SJSA1 (cell line): ENCODE data around the gene SLIT3. TPM values are rescaled to one million over a fixed set of nuclear protein-coding genes. Genes with fewer than 3 reads are reported as not detected.
A peak's percentile ranks its signal among the peaks of the same experiment; 100 is the strongest.

ENCODE experiments used
- DNase-seq, 2 experiments: peaks; one replicate each; pipeline ENCODE4 v3.0.0-alpha.2; 2015 to 2020; ENCODE audit warnings: low spot score in 2 of 2, low read depth in 1 of 2
- H3K27ac ChIP-seq: fragments of 250-450 bp; sonication (Bioruptor Pico); 2 replicates; pipeline ENCODE4 v1.5.1; 2020; ENCODE audit warnings: mild to moderate bottlenecking, moderate library complexity
- H3K27me3 ChIP-seq: fragments of 250-450 bp; sonication (Bioruptor Pico); replicated peaks from 2 replicates; pipeline ENCODE4 v1.5.1; 2020; ENCODE audit warnings: mild to moderate bottlenecking, moderate library complexity
- H3K36me3 ChIP-seq: fragments of 250-450 bp; sonication (Bioruptor Pico); 2 replicates; pipeline ENCODE4 v1.5.1; 2020; ENCODE audit warnings: mild to moderate bottlenecking
- H3K4me1 ChIP-seq: fragments of 250-450 bp; sonication (Bioruptor Pico); replicated peaks from 2 replicates; pipeline ENCODE4 v1.6.1; 2021; ENCODE audit warnings: mild to moderate bottlenecking
- H3K4me3 ChIP-seq: fragments of 250-450 bp; sonication (Bioruptor Pico); 2 replicates; pipeline ENCODE4 v1.5.1; 2020; ENCODE audit warnings: mild to moderate bottlenecking
- H3K9me3 ChIP-seq: fragments of 250-450 bp; sonication (Bioruptor Pico); replicated peaks from 2 replicates; pipeline ENCODE4 v1.5.1; 2020; ENCODE audit warnings: mild to moderate bottlenecking
- total RNA-seq: library from RNA; depleted of rRNA; stranded (reverse); fragments of >200 nt; shearing (Covaris generic); gene quantifications from 2 replicates; pipeline ENCODE4 v1.2.3, GENCODE V29; 2014

Gene SLIT3
- total RNA-seq, 1 experiment from 2014 or later = 19.0 TPM

- no peak for DNase-seq
- Histone ChIP-seq H3K4me3 (no peak overlapping the region), H3K36me3 (no peaks in the 10 kb centered on the region), H3K9me3 (no peaks in the 10 kb centered on the region), H3K4me1 (peaks cover 16% of the 10 kb centered on the region), H3K27ac (no peak overlapping the region), H3K27me3 (no peaks in the 10 kb centered on the region)
Measured at GRCh38 chr5:168890816-168891812, 409.8 kb downstream of the SLIT3 start.

- peaks cover 34% of the 10 kb centered on the region for H3K4me1 ChIP-seq
- H3K4me3 ChIP-seq = no peak overlapping the region
- DNase-seq = no peak
- no peak overlapping the region for H3K27ac ChIP-seq
- no peaks in the 10 kb centered on the region for H3K9me3 ChIP-seq
- H3K27me3 ChIP-seq = no peaks in the 10 kb centered on the region
- no peaks in the 10 kb centered on the region for H3K36me3 ChIP-seq
Measured at GRCh38 chr5:168889039-168889438, 411.9 kb downstream of the SLIT3 start.

GRCh38 chr5:168887931-168888330 is 413.0 kb downstream of the SLIT3 start:
- no peaks in the 10 kb centered on the region for H3K9me3 ChIP-seq
- H3K4me1 ChIP-seq = peaks cover 43% of the 10 kb centered on the region
- H3K27ac ChIP-seq = no peak overlapping the region
- no peaks in the 10 kb centered on the region for H3K27me3 ChIP-seq
- H3K36me3 ChIP-seq = no peaks in the 10 kb centered on the region
- no peak for DNase-seq
- H3K4me3 ChIP-seq = no peak overlapping the region

GRCh38 chr5:168886157-168886556 is 414.8 kb downstream of the SLIT3 start:
- no peaks in the 10 kb centered on the region for H3K27me3 ChIP-seq
- H3K27ac ChIP-seq = peak overlapping the region; percentile 73
- H3K9me3 ChIP-seq = no peaks in the 10 kb centered on the region
- no peak for DNase-seq
- peaks cover 61% of the 10 kb centered on the region for H3K4me1 ChIP-seq
- H3K36me3 ChIP-seq = no peaks in the 10 kb centered on the region
- H3K4me3 ChIP-seq = no peak overlapping the region

GRCh38 chr5:168885324-168886120 is 415.4 kb downstream of the SLIT3 start:
- peak overlapping the region; percentile 73 for H3K27ac ChIP-seq

GRCh38 chr5:168883991-168884390 is 416.9 kb downstream of the SLIT3 start:
- no peak for DNase-seq
- Histone ChIP-seq H3K27me3 (no peaks in the 10 kb centered on the region), H3K27ac (peak overlapping the region; percentile 79), H3K36me3 (peaks cover 3% of the 10 kb centered on the region; the same call in 1 of the 2 replicates), H3K4me1 (peaks cover 82% of the 10 kb centered on the region), H3K4me3 (no peak overlapping the region), H3K9me3 (no peaks in the 10 kb centered on the region)

More at GRCh38 chr5:168885324-168886120, 415.4 kb downstream of the SLIT3 start:
- no peaks in the 10 kb centered on the region; the same call in 1 of the 2 replicates for H3K36me3 ChIP-seq
- H3K9me3 ChIP-seq = no peaks in the 10 kb centered on the region
- peaks cover 67% of the 10 kb centered on the region for H3K4me1 ChIP-seq
- H3K4me3 ChIP-seq = no peak overlapping the region
- DNase-seq = peak; percentile 73 to 76
- no peaks in the 10 kb centered on the region for H3K27me3 ChIP-seq

- Histone ChIP-seq H3K4me1 (peaks cover 83% of the 10 kb centered on the region), H3K27me3 (no peaks in the 10 kb centered on the region), H3K4me3 (peak overlapping the region; percentile 30), H3K36me3 (peaks cover 3% of the 10 kb centered on the region; the same call in 1 of the 2 replicates), H3K9me3 (no peaks in the 10 kb centered on the region), H3K27ac (peak overlapping the region; percentile 79)
- peak; percentile 97 to 99 for DNase-seq
Measured at GRCh38 chr5:168883281-168883741, 417.6 kb downstream of the SLIT3 start.

- peaks cover 79% of the 10 kb centered on the region for H3K4me1 ChIP-seq
- DNase-seq = peak in 1 of 2 experiments; percentile 23
- no peaks in the 10 kb centered on the region for H3K9me3 ChIP-seq
- peaks cover 3% of the 10 kb centered on the region; the same call in 1 of the 2 replicates for H3K36me3 ChIP-seq
- H3K4me3 ChIP-seq = peak overlapping the region; percentile 5; the same call in 1 of the 2 replicates
- H3K27me3 ChIP-seq = no peaks in the 10 kb centered on the region
- H3K27ac ChIP-seq = peak overlapping the region; percentile 68
Measured at GRCh38 chr5:168882283-168882682, 418.7 kb downstream of the SLIT3 start.

GRCh38 chr5:168881427-168882149 is 419.4 kb downstream of the SLIT3 start:
- peak; percentile 86 to 91 for DNase-seq
- Histone ChIP-seq H3K27ac (peak overlapping the region; percentile 68), H3K4me3 (peak overlapping the region; percentile 5; the same call in 1 of the 2 replicates), H3K9me3 (no peaks in the 10 kb centered on the region), H3K27me3 (no peaks in the 10 kb centered on the region), H3K4me1 (peaks cover 72% of the 10 kb centered on the region), H3K36me3 (peaks cover 3% of the 10 kb centered on the region; the same call in 1 of the 2 replicates)

- H3K27ac ChIP-seq = peak overlapping the region; percentile 68
- H3K4me1 ChIP-seq = peaks cover 67% of the 10 kb centered on the region
- no peak overlapping the region for H3K4me3 ChIP-seq
- H3K36me3 ChIP-seq = peaks cover 3% of the 10 kb centered on the region; the same call in 1 of the 2 replicates
- no peaks in the 10 kb centered on the region for H3K27me3 ChIP-seq
- no peaks in the 10 kb centered on the region for H3K9me3 ChIP-seq
- peak; percentile 57 to 82 for DNase-seq
Measured at GRCh38 chr5:168879929-168880328, 421.0 kb downstream of the SLIT3 start.

GRCh38 chr5:168879331-168879730 is 421.6 kb downstream of the SLIT3 start:
- no peak for DNase-seq
- peak overlapping the region; percentile 68 for H3K27ac ChIP-seq
- H3K4me3 ChIP-seq = no peak overlapping the region
- peaks cover 69% of the 10 kb centered on the region for H3K4me1 ChIP-seq
- no peaks in the 10 kb centered on the region for H3K27me3 ChIP-seq
- H3K9me3 ChIP-seq = no peaks in the 10 kb centered on the region
- H3K36me3 ChIP-seq = peaks cover 5% of the 10 kb centered on the region

GRCh38 chr5:168878135-168878745 is 422.7 kb downstream of the SLIT3 start:
- no peaks in the 10 kb centered on the region for H3K9me3 ChIP-seq
- H3K4me3 ChIP-seq = no peak overlapping the region
- peaks cover 62% of the 10 kb centered on the region for H3K4me1 ChIP-seq
- H3K27ac ChIP-seq = no peak overlapping the region
- no peaks in the 10 kb centered on the region for H3K27me3 ChIP-seq
- H3K36me3 ChIP-seq = peaks cover 9% of the 10 kb centered on the region
- no peak for DNase-seq
